Hypothalamus (tissue), 51 donors: ENCODE measurements around the gene ARRDC5.
"Not testable (repeated sequence)": the region's sequence is repeated elsewhere in the genome, so short reads cannot be mapped to it uniquely, and the experiment has no call there.

Experiments
- DNase-seq, 51 donors: peaks; one replicate each; lab custom pipeline; 2025; lab: John Stamatoyannopoulos, UW

The ARRDC5 gene

GRCh38 chr19:4871711-4872110, 31.0 kb downstream of the ARRDC5 start:
- DNase-seq: no peak

GRCh38 chr19:4870025-4870700, 32.5 kb downstream of the ARRDC5 start:
- peak in 3 of 51 donors; percentile 5 to 18 (median 8) for DNase-seq

GRCh38 chr19:4868286-4868834, 34.3 kb downstream of the ARRDC5 start:
- no peak for DNase-seq

- peak; percentile 32 to 97 (median 88) for DNase-seq
These were observed 35.0 kb downstream of the ARRDC5 start, which contains the start of gene PLIN3 for GRCh38 chr19:4867534-4868285. Gene PLIN3 (minus strand): TSS chr19:4867667. CDS start chr19:4861394, 6,273 bp downstream.

- peak in 23 of 51 donors; percentile 5 to 33 (median 12) for DNase-seq
These were observed 35.9 kb downstream of the ARRDC5 start for GRCh38 chr19:4866595-4867424.

- DNase-seq: no peak
These were observed 41.5 kb downstream of the ARRDC5 start for GRCh38 chr19:4861147-4861546.

GRCh38 chr19:4859697-4860096, 43.0 kb downstream of the ARRDC5 start:
- DNase-seq: no peak

- DNase-seq: peak in 11 of 51 donors; percentile 6 to 45 (median 20)
These were observed 46.2 kb downstream of the ARRDC5 start for GRCh38 chr19:4856468-4856867.

GRCh38 chr19:4853506-4853905, 49.2 kb downstream of the ARRDC5 start:
- not testable (repeated sequence) for DNase-seq

GRCh38 chr19:4852484-4852883, 50.2 kb downstream of the ARRDC5 start:
- DNase-seq: no peak

- DNase-seq: peak in 42 of 51 donors; percentile 6 to 82 (median 38)
These were observed 51.0 kb downstream of the ARRDC5 start for GRCh38 chr19:4851551-4852290.

- no peak for DNase-seq
These were observed 53.7 kb downstream of the ARRDC5 start for GRCh38 chr19:4849019-4849418.

GRCh38 chr19:4847190-4847973, 55.3 kb downstream of the ARRDC5 start:
- DNase-seq: no peak

- not testable (repeated sequence) for DNase-seq
These were observed 56.7 kb downstream of the ARRDC5 start for GRCh38 chr19:4845975-4846374.

- DNase-seq: no peak
These were observed 58.1 kb downstream of the ARRDC5 start for GRCh38 chr19:4844348-4845179.

- DNase-seq: no peak
These were observed 59.1 kb downstream of the ARRDC5 start for GRCh38 chr19:4843647-4843965.
